ENCODE data around the gene GRM7. TPM values are rescaled to one million over a fixed set of nuclear protein-coding genes. Genes with fewer than 3 reads are reported as not detected.

The GRM7 gene
- total RNA-seq: not detected in 2 replicates

GRCh38 chr3:6860954-6861624, at the start of gene GRM7:
Gene GRM7 (plus strand): TSS chr3:6861115.

All from smooth muscle cell of the umbilical artery (primary cell).